Muscle of arm (tissue), 12 donors: ENCODE results near the gene TMEM170A. TPM values are rescaled to one million over a fixed set of nuclear protein-coding genes. Genes with fewer than 3 reads are reported as not detected.

Experiments used
- DNase-seq: peaks from one replicate; pipeline ENCODE4 v3.0.0-alpha.2; 2013
- polyA plus RNA-seq, 12 donors: library from polyadenylated mRNA; unstranded; fragments of 120-200 nt; gene quantifications; one replicate each; pipeline ENCODE4 v1.2.1, GENCODE V29; 2013; ENCODE audit not compliant: insufficient read length in 12 of 12

The TMEM170A gene
- polyA plus RNA-seq, 12 donors: 17.3 to 28.8 (median 20.4) TPM; not detected in 1

- no peak for DNase-seq
Measured at GRCh38 chr16:75483222-75483621, 18.7 kb upstream of the TMEM170A start.

DNA sequence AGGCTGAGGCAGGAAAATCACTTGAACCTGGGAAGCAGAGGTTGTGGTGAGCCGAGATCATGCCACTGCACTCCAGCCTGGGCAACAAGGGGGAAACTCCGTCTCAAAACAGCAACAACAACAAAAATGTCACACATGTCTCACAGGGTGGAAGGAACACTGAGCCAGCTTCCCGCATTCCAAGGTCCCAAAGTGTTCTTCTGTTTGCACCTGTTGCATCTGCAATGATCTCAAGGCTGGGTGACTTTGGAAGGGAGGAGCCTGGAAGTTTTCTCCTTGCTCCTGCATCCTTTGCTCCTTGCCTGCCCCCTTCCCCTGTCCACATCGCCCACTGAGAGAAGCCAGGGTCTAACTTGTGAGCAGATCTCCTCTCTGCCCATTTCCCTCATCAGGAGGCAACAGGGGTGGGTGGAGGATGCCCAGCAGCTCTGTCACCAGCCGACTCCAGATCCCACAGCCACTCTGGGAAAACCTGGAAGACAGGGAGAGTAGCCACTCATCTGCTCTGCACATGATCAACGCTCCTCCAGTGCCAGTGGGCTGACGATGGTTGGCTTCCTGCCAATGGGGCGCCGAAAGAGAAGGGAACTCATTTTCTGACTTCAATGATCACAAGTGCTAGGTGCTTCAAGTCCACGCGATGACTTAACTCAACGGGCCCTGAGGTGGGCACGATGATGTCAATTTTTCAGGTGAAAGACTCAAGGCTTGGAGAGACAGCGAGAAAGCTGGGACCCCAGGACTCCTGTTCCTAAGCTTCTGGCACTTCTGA, 18.1 kb upstream of the TMEM170A start:
- no peak for DNase-seq

- no peak for DNase-seq
Measured at GRCh38 chr16:75481475-75481874, 17.0 kb upstream of the TMEM170A start.

- DNase-seq: no peak
Measured at GRCh38 chr16:75479421-75479990, 15.0 kb upstream of the TMEM170A start.

DNA sequence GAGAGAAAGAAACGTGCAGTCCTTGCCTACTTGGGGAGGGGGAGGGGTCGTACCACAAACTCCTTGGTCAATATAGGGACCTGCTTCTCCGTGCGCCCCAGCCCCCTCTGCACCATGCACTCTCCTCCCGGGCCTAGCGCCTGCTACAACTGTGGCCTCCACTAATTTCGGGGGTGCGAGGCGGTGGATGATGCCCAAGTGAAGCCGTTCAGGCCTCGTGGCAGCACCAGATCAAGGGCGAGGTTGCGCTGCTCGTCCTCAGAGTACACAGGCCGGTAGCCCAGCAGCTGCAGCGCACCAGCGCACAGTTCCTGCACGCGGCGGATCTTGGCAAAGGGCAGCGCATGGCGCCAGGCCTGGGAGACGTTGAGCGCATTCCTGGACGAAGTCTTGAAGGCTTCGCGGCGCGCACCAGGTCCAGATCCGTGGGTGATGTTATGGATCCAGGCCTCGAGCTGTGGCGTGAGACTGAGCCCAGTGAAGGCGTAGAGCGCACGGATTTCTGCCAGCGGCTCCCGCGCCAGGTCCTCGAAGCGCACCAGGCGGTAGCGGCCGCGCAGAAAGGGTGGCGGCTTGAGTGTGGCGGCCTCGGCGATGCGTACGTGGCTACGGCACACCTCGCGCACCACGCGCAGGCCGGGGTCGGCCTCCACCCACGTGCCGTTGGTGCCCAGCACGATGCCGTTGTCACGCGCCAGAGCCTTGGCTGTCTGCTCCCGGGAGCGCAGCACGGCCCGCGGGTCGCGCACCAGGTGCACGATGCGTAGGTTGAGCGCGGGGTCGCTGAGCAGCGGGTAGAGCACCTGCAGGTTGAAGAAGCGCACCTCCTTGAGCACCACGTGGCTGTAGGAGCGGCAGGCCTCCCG, 14.2 kb upstream of the TMEM170A start:
- DNase-seq: no peak

DNA sequence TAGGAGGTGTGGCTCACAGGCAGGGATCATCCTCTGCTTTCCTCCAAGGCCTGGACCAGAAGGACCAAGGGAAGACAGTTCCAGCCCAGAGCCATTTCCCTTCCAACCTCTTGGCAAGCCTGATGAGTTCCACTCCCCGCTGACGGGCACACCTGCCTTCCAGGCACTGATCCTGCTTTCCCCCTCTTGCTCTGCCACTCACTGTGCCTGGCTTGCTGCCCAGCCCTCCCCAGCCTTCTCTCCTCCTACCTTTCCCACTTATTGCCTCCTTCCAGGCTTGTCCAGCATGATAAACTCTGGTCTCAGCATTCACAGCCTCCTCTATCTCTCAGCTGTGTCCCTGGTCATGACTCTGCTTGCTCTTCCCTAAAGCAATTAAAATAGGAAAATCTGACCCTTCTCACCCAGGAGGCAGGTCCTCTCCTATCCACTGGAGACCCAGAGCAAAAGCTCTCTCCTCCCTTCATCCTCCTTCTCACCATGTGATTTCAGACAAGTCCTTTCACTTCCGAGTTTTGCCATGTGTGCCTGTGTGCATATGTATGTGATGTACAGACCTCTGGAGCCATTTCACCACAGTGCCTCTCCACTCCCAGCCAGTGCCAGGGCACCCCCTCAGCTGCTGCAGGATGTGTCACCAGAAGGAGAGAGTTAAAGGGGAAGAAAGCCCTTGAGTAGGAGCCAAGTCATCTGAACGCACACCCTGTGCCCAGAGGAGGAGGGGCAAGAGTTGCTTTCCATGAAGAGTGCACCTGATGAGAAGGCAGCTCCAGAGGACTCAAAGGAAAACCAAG, 13.4 kb upstream of the TMEM170A start:
- DNase-seq: no peak

DNA sequence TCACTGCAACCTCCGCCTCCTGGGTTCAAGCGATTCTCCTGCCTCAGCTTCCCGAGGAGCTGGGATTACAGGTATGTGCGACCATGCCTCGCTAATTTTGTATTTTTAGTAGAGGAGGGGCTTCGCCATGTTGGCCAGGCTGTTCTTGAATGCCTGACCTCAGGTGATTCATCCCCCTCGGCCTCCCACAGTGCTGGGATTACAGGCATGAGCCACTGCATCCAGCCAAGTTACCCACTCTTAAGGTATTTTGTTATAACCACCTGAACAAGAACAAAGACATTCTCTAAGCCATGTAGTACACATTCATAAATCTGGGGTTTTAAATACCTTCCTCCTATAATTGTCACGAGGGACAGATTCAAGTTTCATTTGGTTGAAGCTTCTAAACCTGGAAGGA, 12.3 kb upstream of the TMEM170A start:
- DNase-seq: no peak

GRCh38 chr16:75475420-75475847, 10.9 kb upstream of the TMEM170A start:
- no peak for DNase-seq

DNA sequence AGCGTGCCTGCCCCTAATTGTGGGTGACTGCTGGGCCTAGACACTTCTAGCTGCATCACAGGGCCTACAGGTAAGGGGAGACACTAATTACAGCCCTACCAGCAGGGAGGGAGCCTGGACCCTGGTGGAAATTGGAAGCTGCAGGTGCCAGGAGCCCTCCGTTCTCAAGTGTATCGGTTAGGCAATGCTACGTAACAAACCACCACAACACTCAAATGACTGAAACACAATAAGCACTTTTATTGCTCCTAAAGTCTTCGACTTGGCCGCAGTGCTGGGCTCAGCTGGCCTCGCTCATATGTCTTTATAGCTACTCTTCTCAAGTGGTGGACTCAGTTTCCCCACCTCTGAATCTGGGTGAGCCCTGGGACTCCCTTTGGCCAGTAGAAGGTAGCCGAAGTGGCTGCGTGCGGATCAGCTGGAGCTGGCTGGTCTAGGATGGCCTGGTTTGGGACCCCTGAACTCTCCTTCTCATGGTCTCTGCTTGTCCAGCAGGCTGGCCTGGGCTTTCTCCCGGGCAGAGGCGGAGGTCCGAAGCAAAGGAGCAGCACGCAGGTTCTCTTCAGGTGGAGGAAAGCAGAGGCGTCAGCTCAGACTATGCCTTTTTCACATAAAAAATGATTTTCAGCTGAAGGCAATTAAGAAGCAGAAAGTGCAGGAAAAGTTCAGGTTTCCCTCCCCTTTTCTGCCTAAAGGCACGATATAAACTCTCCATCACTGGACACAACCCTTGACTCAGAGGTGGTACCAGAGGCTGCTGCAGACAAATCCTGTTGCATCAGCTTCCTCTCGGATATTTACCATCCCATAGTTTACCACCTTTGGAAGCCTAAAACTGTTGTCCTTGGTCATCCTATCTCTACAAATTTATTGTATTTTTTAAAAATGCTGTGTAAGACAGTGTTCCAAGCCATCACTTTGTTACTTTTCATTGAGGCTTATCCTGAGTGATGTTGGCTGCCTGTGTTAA, 8.7 kb upstream of the TMEM170A start:
- DNase-seq: no peak

- DNase-seq: peak; percentile 75
Measured at GRCh38 chr16:75471723-75472633, 7.5 kb upstream of the TMEM170A start.

DNA sequence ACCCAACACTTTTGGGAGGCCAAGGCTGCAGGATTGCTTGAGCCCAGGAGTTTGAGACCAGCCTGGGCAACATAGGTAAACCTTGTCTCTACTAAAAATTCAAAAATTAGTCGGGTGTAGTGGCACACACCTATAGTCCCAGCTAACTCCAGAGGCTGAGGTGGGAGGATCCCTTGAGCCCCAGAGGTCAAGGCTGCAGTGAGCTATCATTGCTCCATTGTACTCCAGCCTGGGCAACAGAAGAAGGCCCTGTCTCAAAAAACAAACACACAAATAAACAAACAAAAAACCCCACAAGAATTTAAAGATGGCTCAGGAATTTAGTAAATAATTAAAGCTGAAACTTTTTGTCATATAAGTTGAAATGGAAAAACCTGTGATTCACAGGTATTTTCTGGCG, 2.3 kb upstream of the TMEM170A start:
- no peak for DNase-seq

GRCh38 chr16:75463389-75464121, 934 bp downstream of the TMEM170A start:
- DNase-seq: peak; percentile 56

DNA sequence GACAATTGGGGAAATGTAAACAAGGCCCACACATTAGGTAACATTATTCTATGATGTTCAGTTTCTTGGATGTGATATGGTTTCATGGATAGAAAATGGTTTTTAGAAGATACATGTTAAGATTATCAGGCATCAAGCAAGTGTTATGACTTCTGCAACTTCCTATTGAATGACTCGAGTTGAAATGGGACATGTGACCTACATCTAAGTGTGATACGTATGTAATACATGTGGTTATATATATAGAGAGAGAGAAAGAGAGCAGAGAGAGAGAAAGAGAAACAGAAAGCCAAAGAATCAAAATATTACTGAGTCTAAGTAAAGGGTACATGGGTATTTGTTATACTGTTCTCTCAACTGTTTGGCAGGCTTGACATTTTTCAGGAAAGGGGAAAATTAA, 1.7 kb downstream of the TMEM170A start:
- DNase-seq: no peak

GRCh38 chr16:75461575-75461974, 2.9 kb downstream of the TMEM170A start:
- no peak for DNase-seq

GRCh38 chr16:75460446-75460845, 4.0 kb downstream of the TMEM170A start:
- DNase-seq: peak; percentile 69

DNA sequence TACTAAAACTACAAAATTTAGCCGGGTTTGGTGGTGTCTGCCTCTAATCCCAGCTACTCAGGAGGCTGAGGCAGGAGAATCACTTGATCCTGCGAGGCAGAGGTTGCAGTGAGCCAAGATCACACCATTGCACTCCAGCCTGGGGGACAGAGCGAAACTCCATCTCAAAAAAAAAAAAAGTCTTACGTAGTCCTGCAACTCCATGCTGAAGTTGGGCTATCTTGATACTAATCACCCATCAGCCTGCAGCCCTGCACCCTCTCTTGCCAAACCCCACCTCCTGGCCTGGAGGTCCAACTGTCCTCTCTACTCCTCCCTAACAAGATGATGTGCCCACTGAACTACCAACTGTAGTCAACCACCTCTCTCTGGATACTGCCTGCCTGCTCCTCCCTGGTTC, 4.8 kb downstream of the TMEM170A start:
- no peak for DNase-seq

DNA sequence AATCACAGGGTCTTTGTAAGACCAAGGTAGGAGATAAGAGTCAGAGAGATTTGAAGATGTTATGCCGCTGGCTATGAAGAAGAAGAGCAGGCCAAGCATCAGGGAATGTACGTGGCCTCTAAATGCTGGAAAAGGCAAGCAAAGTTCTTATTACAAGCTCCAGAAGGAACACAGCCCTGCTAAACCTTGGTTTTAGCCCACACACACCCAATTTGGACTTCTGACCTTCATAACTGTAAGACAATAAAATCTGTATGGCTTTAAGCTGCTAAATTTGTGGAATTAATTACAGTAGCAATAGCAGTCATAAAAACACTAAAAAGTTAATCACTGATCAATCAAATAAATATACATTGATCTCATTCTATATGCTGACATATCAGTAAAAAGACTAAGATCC, 6.0 kb downstream of the TMEM170A start:
- no peak for DNase-seq

DNA sequence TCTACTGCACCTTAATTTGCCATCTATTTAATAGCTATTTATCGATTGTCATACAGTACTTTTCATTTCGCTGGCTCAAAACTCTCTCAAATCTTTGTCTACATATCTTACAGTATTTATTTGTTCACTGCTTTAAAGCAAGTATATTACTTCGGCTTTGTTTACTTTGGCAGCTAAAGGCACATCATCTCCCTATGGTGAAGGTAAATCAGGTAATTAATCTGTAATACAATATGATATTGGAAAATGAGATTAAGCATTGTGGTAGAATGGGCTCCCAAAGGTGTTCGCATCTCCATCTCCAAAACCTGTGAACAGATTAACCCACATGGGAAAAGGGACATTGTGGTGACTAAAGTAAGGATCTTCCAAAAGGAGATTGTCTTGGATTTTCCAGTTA, 6.5 kb downstream of the TMEM170A start:
- DNase-seq: no peak
